ENCODE results near the gene OASL. TPM values are rescaled to one million over a fixed set of nuclear protein-coding genes. Genes with fewer than 3 reads are reported as not detected.

Gene OASL
- total RNA-seq, 1 donor from 2014 or later, result not detected

- TF ChIP-seq, protein P1, sequence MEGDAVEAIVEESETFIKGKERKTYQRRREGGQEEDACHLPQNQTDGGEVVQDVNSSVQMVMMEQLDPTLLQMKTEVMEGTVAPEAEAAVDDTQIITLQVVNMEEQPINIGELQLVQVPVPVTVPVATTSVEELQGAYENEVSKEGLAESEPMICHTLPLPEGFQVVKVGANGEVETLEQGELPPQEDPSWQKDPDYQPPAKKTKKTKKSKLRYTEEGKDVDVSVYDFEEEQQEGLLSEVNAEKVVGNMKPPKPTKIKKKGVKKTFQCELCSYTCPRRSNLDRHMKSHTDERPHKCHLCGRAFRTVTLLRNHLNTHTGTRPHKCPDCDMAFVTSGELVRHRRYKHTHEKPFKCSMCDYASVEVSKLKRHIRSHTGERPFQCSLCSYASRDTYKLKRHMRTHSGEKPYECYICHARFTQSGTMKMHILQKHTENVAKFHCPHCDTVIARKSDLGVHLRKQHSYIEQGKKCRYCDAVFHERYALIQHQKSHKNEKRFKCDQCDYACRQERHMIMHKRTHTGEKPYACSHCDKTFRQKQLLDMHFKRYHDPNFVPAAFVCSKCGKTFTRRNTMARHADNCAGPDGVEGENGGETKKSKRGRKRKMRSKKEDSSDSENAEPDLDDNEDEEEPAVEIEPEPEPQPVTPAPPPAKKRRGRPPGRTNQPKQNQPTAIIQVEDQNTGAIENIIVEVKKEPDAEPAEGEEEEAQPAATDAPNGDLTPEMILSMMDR (IDR thresholded peaks at IDR 0.05; ENCODE audit: partially characterized antibody, unreplicated experiment), result no peak
- Mint-ChIP-seq H3K36me3 (ENCODE audit: unreplicated experiment) (peaks cover 12% of the 10 kb centered on the region), H3K9me3 (ENCODE audit: unreplicated experiment) (peaks cover 5% of the 10 kb centered on the region), H3K27ac (ENCODE audit: unreplicated experiment) (no peak overlapping the region), H3K4me1 (ENCODE audit: low read depth, unreplicated experiment) (no peaks in the 10 kb centered on the region), H3K27me3 (ENCODE audit: unreplicated experiment) (peaks cover 6% of the 10 kb centered on the region), H3K4me3 (ENCODE audit: unreplicated experiment) (no peak overlapping the region)
- no peak for DNase-seq
Measured at GRCh38 chr12:120990487-120991055, 48.5 kb downstream of the OASL start.

GRCh38 chr12:120989687-120990086 lies 49.4 kb downstream of the OASL start:
- peaks cover 6% of the 10 kb centered on the region for H3K27me3 Mint-ChIP-seq (ENCODE audit: unreplicated experiment)
- TF ChIP-seq, protein P1 (IDR thresholded peaks at IDR 0.05; ENCODE audit: partially characterized antibody, unreplicated experiment), result no peak
- peaks cover 3% of the 10 kb centered on the region for H3K9me3 Mint-ChIP-seq (ENCODE audit: unreplicated experiment)
- no peaks in the 10 kb centered on the region for H3K4me1 Mint-ChIP-seq (ENCODE audit: low read depth, unreplicated experiment)
- H3K36me3 Mint-ChIP-seq (ENCODE audit: unreplicated experiment), result peaks cover 4% of the 10 kb centered on the region
- no peak overlapping the region for H3K27ac Mint-ChIP-seq (ENCODE audit: unreplicated experiment)
- H3K4me3 Mint-ChIP-seq (ENCODE audit: unreplicated experiment), result no peak overlapping the region
- no peak for DNase-seq

GRCh38 chr12:120988658-120989057 lies 50.4 kb downstream of the OASL start:
- H3K4me3 Mint-ChIP-seq (ENCODE audit: unreplicated experiment), result no peak overlapping the region
- no peaks in the 10 kb centered on the region for H3K4me1 Mint-ChIP-seq (ENCODE audit: low read depth, unreplicated experiment)
- no peak for DNase-seq
- TF ChIP-seq, protein P1 (IDR thresholded peaks at IDR 0.05; ENCODE audit: partially characterized antibody, unreplicated experiment), result no peak
- no peak overlapping the region for H3K27ac Mint-ChIP-seq (ENCODE audit: unreplicated experiment)
- H3K36me3 Mint-ChIP-seq (ENCODE audit: unreplicated experiment), result no peaks in the 10 kb centered on the region
- peaks cover 3% of the 10 kb centered on the region for H3K9me3 Mint-ChIP-seq (ENCODE audit: unreplicated experiment)
- peaks cover 6% of the 10 kb centered on the region for H3K27me3 Mint-ChIP-seq (ENCODE audit: unreplicated experiment)

GRCh38 chr12:120988234-120988633 lies 50.8 kb downstream of the OASL start:
- TF ChIP-seq, protein P1 (IDR thresholded peaks at IDR 0.05; ENCODE audit: partially characterized antibody, unreplicated experiment), result no peak
- no peak overlapping the region for H3K27ac Mint-ChIP-seq (ENCODE audit: unreplicated experiment)
- peaks cover 3% of the 10 kb centered on the region for H3K9me3 Mint-ChIP-seq (ENCODE audit: unreplicated experiment)
- no peak overlapping the region for H3K4me3 Mint-ChIP-seq (ENCODE audit: unreplicated experiment)
- DNase-seq, result no peak
- peaks cover 4% of the 10 kb centered on the region for H3K27me3 Mint-ChIP-seq (ENCODE audit: unreplicated experiment)
- no peaks in the 10 kb centered on the region for H3K36me3 Mint-ChIP-seq (ENCODE audit: unreplicated experiment)
- no peaks in the 10 kb centered on the region for H3K4me1 Mint-ChIP-seq (ENCODE audit: low read depth, unreplicated experiment)

GRCh38 chr12:120984351-120984898 lies 54.6 kb downstream of the OASL start:
- Mint-ChIP-seq H3K36me3 (ENCODE audit: unreplicated experiment) (no peaks in the 10 kb centered on the region), H3K4me3 (ENCODE audit: unreplicated experiment) (no peak overlapping the region), H3K27me3 (ENCODE audit: unreplicated experiment) (peaks cover 4% of the 10 kb centered on the region), H3K4me1 (ENCODE audit: low read depth, unreplicated experiment) (no peaks in the 10 kb centered on the region), H3K9me3 (ENCODE audit: unreplicated experiment) (peaks cover 3% of the 10 kb centered on the region), H3K27ac (ENCODE audit: unreplicated experiment) (no peak overlapping the region)
- TF ChIP-seq, protein P1 (IDR thresholded peaks at IDR 0.05; ENCODE audit: partially characterized antibody, unreplicated experiment), result no peak
- DNase-seq, result no peak
